HG03159 (cell line): ENCODE measurements around the gene OR4D10.
A peak's percentile ranks its signal among the peaks of the same experiment; 100 is the strongest.
"Not testable (repeated sequence)": the region's sequence is repeated elsewhere in the genome, so short reads cannot be mapped to it uniquely, and the experiment has no call there.

Source experiments
- ATAC-seq: cut with Tn5 transposase; IDR thresholded peaks from one replicate; pipeline ENCODE4 v1.9.1; 2021; ENCODE audit warnings: mild to moderate bottlenecking, moderate library complexity; ENCODE audit not compliant: unreplicated experiment

Gene OR4D10

GRCh38 chr11:59473015-59473414 is at the start of gene OR4D10:
OR4D10 (plus strand) TSS chr11:59473315; CDS start chr11:59477430, 4,115 bp downstream.
- ATAC-seq = no peak

- ATAC-seq = no peak
Measured at GRCh38 chr11:59423835-59424234, 49.3 kb upstream of the OR4D10 start.

GRCh38 chr11:59425131-59425530 is 48.0 kb upstream of the OR4D10 start:
- ATAC-seq = no peak

- ATAC-seq = no peak
Measured at GRCh38 chr11:59426361-59427067, 46.6 kb upstream of the OR4D10 start, which contains the start of gene OR5A2. OR5A2 (minus strand) TSS chr11:59426413; CDS start chr11:59422953, 3,460 bp downstream.

- ATAC-seq = no peak
Measured at GRCh38 chr11:59427068-59427382, 46.1 kb upstream of the OR4D10 start.

GRCh38 chr11:59429924-59430516 is 43.1 kb upstream of the OR4D10 start:
- ATAC-seq = peak; percentile 83

GRCh38 chr11:59436169-59436568 is 36.9 kb upstream of the OR4D10 start, which contains the start of gene OR5A1:
OR5A1 (plus strand) TSS chr11:59436469; CDS start chr11:59443169, 6,700 bp downstream.
- ATAC-seq = no peak

- no peak for ATAC-seq
Measured at GRCh38 chr11:59437770-59438169, 35.3 kb upstream of the OR4D10 start.

GRCh38 chr11:59445624-59446023 is 27.5 kb upstream of the OR4D10 start:
- ATAC-seq = not testable (repeated sequence)

GRCh38 chr11:59448484-59448883 is 24.6 kb upstream of the OR4D10 start:
- no peak for ATAC-seq

GRCh38 chr11:59456661-59457060 is 16.5 kb upstream of the OR4D10 start, which contains the start of gene OR4D6:
OR4D6 (plus strand) TSS chr11:59456961; CDS start chr11:59456961, 0 bp downstream.
- ATAC-seq = no peak

GRCh38 chr11:59459916-59460315 is 13.2 kb upstream of the OR4D10 start:
- no peak for ATAC-seq

GRCh38 chr11:59463190-59463641 is 9.9 kb upstream of the OR4D10 start:
- ATAC-seq = no peak

GRCh38 chr11:59475176-59475575 is 2.1 kb downstream of the OR4D10 start:
- no peak for ATAC-seq

GRCh38 chr11:59479906-59480305 is 6.8 kb downstream of the OR4D10 start:
- no peak for ATAC-seq

- no peak for ATAC-seq
Measured at GRCh38 chr11:59480359-59480758, 7.2 kb downstream of the OR4D10 start.

GRCh38 chr11:59501931-59502330 is 28.8 kb downstream of the OR4D10 start:
- ATAC-seq = no peak

- no peak for ATAC-seq
Measured at GRCh38 chr11:59503276-59503675, 30.2 kb downstream of the OR4D10 start, which contains the start of gene OR4D11. OR4D11 (plus strand) TSS chr11:59503576; CDS start chr11:59503576, 0 bp downstream.

GRCh38 chr11:59510941-59511589 is 38.0 kb downstream of the OR4D10 start, which contains the start of gene OR4D9:
OR4D9 (plus strand) TSS chr11:59511539; CDS start chr11:59514913, 3,374 bp downstream.
- no peak for ATAC-seq

GRCh38 chr11:59511675-59512074 is 38.6 kb downstream of the OR4D10 start:
- no peak for ATAC-seq

GRCh38 chr11:59520139-59520538 is 47.0 kb downstream of the OR4D10 start:
- ATAC-seq = not testable (repeated sequence)
